ENCODE measurements around the gene USP48.
A peak's percentile ranks its signal among the peaks of the same experiment; 100 is the strongest.

USP48 gene

GRCh38 chr1:21651214-21652042 lies 131.5 kb downstream of the USP48 start:
- peak; percentile 84 for DNase-seq

GRCh38 chr1:21650400-21650799 lies 132.5 kb downstream of the USP48 start:
- DNase-seq: no peak

DNA sequence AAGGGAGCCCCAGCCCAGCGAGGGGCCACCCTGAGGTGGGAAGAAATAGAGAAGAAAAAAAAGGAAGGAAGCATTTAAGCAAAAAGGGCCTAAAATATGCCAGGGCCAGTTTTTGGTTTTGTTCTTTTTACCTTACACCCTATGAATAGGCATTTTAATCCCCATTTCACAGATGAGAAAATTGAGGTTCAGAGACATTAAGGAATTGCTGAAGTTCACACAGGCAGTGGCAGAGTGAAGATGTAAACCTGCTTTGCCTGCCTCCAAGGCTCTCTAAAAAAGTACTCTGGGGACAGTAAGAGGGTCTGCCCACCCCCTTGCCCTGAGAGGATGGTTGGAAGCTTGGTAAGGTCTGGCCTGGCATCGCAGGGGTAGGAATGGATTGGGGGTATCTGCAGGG lies 133.6 kb downstream of the USP48 start:
- DNase-seq: no peak

- DNase-seq: no peak
Observed at GRCh38 chr1:21648791-21649190, 134.2 kb downstream of the USP48 start.

DNA sequence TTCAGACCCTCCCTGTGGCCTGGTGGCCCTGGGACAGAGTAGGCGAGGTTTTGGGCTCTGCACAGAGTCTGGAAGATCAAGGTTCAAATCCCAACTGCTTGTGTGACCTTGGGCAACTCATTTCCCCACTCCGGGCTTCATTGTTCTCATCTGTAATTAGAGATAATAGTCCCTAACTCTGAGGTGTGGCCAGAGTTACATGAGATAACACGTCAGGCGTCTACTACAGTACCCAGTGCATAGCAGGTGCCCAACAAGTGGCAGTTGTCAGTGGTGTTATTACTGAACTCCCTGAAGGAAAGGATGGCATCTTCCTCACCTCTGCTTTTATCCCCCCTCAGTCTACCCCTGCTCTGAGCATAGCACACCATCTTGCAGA lies 134.6 kb downstream of the USP48 start:
- DNase-seq: no peak

DNA sequence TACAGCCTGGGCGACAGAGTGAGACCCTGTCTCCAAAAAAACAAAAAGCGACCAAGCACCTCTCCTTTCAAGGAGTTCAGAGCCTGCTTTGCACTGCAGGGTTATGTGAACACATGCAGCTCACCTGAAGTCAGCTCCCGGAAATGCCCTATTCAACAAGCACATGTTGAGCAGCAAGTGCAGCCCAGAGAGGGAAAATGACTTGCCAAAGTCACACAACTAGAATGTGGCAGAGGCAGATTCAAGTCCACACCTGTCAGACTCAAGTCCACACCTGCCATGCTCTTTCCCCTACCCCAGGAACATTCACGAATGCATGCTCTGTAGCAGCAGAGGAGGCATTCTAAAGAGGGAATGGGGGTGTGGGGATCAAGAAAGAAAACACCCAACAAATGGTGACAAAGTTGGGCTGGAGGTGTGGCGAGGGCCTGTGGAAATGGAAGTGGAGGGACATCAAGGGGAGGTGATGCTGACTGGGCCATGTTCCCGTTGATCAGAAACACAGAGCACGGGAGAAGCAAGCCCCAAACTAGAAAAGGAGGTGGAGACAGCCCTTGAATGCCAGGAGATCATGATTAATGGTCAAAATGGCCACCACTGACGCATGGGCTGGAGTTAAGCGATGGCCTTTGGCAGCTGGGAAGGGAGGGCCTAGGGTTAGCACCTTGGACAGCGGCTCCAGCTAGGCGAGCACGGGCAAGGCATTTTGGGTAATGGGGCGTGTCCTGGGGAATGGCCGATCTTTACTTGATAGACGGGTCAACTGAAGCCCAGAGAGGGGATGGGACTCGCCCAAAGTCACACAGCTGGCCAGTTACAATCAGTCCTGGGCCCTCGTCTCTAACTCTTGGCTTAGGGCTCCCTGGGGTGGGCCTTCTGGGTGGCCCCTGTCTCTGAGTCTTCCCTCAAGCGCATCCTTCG lies 135.3 kb downstream of the USP48 start:
- DNase-seq: no peak

DNA sequence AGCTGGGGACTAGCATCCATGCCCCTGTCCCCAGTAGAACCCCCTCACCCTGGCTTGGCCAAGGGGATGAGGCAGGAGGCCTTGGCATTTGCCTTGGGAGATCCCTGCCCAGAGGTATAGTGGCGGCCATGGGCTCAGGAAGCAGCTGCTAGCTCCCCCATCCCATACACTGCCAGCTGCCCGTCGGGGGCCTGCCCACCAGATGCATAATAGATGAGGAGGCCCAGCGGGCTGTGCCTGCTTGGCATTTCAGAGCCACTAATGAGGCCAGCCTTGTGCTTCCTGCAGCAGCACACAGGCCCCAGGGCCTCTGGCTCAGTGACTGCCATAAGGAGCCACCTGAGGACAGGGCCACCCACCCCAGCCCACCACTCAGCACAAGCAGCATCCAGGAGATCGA lies 137.4 kb downstream of the USP48 start:
- DNase-seq: peak; percentile 7

GRCh38 chr1:21644906-21645305 lies 138.0 kb downstream of the USP48 start:
- no peak for DNase-seq

- DNase-seq: no peak
Observed at GRCh38 chr1:21644348-21644747, 138.6 kb downstream of the USP48 start.

DNA sequence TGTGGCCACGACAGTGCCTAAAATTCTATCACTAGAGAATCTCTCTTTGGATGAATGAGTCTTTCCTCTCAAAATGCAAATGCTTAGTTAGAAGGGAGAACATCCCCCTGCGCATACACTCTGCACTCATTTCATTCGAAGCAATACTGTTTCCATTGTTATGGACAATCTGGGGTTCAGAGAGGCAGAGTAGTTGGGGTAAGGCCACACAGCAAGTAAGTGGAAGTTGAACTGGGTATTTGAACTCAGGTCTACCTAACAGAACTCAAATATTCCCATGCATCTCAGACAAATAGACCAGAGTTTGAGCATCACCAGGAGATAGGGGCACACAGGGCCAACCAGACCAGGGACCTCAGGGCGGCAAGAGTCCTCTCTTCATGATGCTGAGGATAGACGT lies 139.3 kb downstream of the USP48 start:
- no peak for DNase-seq

DNA sequence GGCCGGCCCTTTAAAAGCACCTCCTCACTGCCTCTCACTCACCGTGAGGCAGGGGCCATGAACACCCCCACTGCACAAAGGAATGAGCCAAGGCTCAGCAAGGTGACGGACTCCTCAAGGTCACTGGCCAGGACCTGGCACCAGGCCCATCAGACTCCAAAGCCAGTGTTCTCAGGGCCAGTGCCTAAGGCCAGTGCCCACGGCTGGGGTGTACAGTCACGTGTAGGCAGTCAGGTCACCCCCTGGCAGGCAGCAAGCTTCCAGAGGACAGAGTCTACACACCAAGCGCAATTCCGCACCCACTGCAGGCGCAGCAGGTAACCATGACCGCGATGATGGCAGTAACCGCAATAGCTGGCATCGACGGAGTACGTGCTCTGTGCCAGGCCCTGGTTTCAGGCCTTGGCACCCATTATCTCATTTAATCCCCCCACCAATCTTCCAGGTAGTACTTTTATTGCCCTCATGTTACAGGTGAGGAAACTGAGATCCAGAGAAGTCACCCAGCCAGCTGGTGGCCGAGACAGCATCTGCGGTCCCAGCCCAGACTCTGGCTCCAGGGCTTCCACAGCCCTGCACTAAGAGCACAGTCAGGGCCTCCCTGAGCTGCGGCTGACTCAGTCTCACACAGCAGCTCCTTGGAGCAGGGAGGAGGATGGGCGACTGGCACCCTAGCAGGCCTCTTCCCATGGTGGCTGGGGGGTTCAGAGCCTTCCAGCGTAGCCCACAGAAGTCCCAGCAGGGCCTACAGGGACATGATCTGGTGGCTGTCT lies 140.8 kb downstream of the USP48 start:
- no peak for DNase-seq

DNA sequence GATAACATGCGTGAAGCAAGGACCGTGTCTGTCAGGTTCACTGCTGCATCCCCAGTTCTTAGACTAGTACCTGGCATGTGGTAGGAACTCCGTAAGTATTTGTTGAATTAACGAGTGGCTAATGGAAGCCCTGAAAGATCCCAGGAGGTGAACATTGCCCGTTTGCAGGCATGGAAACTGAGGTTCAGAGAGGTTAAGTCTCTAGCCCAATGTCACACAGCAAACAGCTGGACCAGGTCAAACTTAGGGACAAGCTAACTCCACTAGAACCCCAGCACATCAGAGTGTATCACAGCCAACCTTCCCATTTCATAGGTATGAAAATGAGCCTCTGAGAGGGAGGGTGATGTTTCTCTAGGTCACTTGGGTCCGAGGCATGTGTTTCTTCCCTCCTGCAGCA lies 141.4 kb downstream of the USP48 start:
- no peak for DNase-seq

GRCh38 chr1:21641076-21641475 lies 141.9 kb downstream of the USP48 start:
- no peak for DNase-seq

GRCh38 chr1:21640653-21641052 lies 142.3 kb downstream of the USP48 start:
- no peak for DNase-seq

DNA sequence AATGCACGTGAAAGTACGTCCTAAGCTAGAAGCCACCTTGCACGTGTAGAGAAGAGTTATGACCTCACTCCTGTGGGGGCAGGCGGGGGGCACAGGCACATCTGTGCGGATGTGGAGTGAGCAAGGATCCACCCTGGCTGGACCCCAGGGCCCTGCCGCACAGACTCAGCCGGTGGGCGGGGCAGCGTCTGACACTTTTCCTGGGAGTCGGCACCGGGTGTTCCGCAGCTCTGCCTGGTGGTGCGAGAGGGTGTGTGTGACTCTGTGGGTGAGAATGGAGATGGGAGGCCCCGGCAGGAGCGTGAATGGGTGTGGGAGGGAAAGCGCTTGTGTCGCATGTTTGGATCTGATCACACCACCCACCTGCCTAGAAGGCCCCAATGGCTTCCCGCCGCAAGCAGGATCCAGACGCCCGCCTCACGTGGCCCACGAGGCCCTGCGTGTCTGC lies 143.3 kb downstream of the USP48 start:
- DNase-seq: no peak

- DNase-seq: peak; percentile 40
Observed at GRCh38 chr1:21638531-21639341, 144.2 kb downstream of the USP48 start.

DNA sequence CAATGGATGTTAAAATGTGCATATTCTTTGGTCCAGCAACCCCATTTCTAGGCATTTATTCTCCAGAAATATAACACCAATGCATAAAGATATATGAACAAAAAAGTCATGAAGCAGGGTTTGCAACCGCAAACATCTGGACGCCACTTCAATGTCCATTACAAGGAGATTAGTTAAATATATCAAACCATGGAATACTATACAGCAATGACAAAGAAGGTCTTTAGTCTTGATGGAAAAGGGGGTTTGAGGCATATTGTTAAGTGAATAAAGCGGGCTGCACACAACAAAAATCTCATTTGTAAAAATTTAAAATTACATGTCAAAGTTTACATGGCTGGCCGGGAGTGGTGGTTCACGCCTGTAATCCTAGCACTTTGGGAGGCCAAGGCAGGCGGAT lies 145.4 kb downstream of the USP48 start:
- DNase-seq: no peak

DNA sequence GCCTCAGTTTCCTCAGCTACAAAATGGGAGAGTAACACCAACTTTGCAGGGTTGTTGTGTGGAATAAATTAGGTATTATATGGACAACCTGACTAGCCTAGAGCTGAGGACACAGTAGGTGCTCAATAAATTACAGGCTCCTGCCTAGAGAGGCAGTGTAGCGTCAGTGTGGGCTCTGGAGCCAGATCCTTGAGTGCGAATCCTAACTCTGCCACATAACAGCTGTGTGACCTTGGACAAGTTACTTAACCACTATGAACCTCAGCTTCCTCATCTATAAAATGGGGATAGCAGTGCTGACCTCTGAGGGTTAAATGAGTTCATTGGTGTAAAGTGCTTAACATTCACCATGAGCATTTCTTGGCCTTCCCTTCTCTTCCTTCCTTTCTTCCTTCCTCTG lies 146.9 kb downstream of the USP48 start:
- DNase-seq: no peak

DNA sequence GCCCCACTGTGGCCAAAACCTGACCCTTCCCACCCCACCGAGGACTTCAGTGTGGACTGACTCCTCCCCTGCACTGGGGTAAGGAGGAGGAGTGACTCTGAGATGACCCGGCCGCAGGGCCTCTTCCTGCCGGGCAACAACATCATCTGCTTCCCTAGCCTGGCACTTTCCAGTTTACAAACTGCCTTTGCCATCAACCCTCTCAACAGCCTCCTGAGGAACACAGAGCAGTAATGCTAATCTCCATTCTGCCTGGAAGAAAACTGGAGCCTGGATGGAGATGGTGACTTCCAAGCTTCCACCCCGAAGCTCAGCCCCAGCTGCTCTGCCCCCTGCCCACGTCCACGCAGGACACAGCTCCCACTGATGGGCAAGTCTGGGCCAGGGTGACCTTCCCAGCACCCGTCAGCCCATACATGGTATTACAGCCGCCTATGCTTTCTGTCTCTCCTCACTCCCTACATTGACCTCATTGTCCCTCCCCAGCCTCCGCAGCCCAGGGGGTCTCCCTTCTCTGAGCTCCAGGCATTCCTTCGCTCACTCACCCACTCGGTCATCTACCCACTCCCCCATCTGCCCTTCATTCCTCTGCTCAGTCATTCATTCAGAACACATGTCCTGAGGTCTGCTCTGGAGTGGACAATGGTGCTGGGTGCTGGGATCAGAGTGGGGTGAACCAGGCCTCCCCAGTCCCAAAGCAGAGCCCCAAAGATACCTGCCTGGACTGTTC lies 148.0 kb downstream of the USP48 start:
- DNase-seq: no peak

DNA sequence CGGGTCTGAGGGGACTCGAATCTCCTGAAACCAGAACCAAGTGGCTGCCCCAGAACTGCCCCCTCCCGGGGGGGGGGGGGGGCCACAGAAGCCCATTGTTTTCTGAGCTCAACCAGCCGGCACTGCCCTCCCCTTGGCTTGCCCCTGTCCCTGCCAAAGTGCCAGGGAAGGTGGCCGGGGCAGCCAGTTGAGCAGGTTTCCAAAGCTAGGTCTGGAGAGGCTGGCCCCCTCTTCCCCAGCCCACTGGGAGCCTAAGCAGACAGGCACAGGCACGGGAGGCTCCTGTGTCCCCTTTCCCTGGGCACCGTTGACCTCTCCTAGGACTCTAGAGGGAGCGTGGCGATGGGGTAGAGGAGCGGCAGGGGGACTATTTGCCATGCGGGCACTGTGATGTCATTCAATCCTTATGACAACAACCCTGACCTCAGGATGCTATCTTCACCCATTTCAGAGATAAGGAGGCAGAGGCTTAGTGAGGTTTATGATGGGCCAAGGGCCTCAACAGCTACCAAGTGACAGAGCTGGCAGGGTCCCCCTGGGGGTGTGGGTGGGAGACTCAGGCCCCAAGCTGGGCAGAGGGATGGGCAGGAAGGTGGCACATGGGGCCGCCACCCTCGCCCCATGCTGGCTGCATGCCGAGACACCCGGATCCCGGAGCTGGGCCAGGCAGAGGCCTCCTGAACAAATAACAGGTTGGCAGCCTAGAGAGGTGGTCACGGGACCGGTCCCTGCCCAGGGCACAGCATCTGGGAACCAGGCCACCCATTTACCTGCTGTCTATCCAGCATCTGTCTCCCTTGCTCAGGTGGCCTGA lies 148.8 kb downstream of the USP48 start:
- DNase-seq: no peak

All from NCI-H69 (cell line).